SW480 (cell line): Measurements from ENCODE around the gene SNAI1.
A peak's percentile ranks its signal among the peaks of the same experiment; 100 is the strongest.
"Not testable (repeated sequence)": the region's sequence is repeated elsewhere in the genome, so short reads cannot be mapped to it uniquely, and the experiment has no call there.

Experiments used
- DNase-seq: peaks from one replicate; pipeline ENCODE4 v3.0.0-alpha.2; 2016; ENCODE audit warnings: low spot score

SNAI1 gene

DNA sequence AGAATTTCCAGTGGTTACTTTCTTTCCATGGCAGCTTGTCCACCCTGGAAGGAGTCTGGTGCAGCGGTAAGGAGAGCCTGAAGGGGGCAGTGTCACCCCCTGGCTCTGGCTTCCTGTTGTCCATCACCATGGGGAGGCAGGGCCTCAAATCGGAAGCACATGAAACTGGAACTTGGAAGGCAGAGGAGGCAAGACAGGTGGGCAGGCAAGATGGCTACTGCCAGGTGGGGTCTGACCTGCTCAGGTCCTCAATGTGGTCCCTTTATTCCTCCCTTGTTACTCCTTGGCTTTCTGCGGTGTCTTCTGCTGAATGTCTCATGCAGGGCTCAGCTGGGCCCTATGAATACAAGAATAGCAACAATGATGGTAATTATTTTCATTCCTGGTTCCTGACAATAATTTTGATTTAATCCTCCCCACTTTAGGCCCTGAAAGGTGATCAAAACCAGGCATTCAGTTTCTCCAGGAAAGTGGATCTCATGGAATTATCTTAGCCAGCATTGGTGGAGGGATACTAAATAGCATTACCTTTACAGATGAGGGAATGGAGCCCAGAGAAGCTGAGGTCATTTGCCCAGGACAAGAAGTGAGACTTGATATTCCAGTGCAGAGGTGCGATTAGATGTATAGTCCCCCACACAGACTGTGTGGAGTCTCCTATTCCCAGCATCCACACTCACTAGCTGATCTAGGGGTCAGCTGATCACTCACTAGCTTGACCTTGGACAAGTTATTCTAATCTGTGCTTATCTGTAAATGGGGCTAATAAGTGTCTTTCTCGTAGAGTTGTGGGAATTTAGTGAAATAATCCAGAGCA, 17.6 kb upstream of the SNAI1 start:
- DNase-seq = peak; percentile 59

DNA sequence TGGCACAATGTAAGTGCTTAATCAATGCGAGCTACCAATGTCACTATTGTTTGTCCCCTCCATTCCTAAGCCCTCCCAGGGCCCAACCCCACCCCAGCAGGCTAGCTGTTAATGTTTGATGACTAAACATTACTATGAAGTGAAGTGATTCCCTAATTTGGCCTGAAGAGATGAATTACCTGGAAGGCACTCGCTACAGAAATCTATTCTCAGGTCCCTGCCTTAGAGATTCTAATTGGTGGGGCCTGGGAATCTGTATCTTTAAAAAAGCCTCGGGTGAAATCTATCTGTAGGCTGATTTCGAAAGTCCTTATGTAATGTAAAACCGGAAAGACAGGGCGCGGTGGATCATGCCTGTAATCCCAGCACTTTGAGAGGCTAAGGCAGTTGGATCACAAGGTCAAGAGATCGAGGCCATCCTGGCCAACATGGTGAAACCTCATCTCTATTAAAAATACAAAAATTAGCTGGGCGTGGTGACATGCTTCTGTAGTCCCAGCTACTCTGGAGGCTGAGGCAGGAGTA, 16.9 kb upstream of the SNAI1 start:
- no peak for DNase-seq

GRCh38 chr20:49966861-49967260, 15.9 kb upstream of the SNAI1 start:
- no peak for DNase-seq

GRCh38 chr20:49969234-49969633, 13.5 kb upstream of the SNAI1 start:
- peak; percentile 59 for DNase-seq

DNA sequence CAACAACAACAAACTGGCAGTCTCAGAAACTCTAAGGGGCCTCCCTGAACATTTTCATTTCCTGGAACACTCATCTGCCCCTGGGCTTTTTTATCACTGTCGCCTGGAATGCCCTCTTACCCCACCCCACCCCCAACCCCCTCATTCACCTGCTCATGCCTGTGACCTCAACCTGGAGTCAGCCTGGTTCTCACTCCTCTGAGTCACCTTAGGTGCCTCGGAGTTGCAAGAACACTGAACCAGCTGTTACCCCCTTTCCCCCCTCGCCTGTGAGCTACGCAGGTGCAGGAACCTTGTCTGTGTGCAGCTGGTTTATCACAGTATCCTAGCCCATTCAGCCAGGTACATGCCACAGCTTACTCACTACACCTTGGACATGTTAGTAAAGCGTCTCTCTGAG, 12.8 kb upstream of the SNAI1 start:
- DNase-seq = peak; percentile 70

GRCh38 chr20:49970498-49970897, 12.3 kb upstream of the SNAI1 start:
- no peak for DNase-seq

DNA sequence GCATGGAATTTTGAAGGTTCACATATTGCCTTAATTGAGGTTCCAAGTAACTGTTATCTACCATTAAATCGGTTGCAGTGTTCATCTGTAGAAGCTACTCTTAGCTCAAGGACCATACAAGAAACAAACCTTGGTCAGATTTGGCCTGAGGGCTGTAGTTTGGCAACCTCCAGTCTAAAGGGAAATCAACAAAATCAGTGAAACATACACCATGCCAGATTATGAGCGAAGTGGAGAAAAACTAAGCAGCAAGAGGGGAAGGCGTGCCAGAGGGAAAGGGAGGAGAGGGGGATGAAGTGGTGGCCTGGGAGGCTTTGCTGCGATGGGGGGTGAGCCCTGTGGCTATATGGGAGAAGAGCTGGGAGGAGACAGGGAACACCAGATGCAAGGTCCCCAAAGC, 8.8 kb upstream of the SNAI1 start:
- no peak for DNase-seq

GRCh38 chr20:49976542-49976941, 6.2 kb upstream of the SNAI1 start:
- peak; percentile 59 for DNase-seq

GRCh38 chr20:49977740-49978139, 5.0 kb upstream of the SNAI1 start:
- not testable (repeated sequence) for DNase-seq

DNA sequence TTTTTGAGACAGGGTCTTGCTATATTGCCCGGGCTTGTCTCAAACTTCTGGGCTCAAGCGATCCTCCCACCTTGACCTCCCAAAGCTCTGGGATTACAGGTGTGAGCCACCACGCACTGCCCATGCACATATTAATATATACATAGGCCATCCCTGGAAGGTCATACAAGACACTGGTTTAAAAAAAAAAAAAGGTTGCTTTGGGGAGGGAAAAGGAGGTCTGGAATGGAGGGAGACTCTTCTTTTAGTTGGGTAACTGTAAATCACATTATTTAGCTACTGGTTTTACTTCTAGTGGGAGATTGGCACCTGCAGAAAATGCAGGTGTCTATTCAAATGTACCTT, 4.1 kb upstream of the SNAI1 start:
- DNase-seq = no peak

DNA sequence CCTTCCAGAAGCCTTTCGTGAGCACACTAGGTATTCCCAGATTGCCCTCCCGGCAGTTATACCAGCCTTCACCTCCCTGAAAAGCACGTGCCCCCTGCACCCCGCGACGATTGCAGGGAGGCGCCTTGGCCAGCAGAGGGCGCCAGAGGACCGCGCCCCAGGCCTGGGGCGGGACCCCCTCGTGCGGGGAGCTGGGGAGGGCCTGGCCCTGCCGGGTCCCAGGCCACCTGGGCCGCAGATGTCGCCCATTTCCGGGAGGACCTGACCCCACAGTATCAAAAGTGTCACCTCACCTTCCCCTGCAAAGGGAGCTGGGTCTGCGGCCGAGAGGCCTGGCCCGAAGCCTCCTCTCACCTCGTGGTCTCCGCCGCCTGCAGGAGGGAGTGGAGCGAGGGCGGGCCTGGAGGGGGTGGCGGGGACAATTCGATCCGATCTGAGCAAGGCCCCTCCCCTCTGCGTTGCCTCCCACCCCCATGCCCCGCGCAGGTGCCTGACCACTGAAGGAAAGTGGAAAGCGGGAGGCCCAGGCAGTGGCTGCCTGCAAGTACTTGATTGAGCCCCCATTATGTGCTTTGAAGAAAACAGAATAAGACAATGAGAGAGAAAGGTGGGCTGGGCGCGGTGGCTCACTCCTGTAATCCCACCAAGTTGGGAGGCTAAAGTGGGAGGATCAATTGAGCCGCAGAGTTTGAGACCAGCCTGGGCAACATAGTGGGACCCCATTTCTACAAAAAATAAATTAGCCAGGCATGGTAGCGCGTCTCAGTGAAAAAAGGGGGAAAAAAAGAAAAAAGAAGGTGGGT, 3.5 kb upstream of the SNAI1 start:
- DNase-seq = peak; percentile 59

GRCh38 chr20:49980140-49981008, 2.4 kb upstream of the SNAI1 start:
- no peak for DNase-seq

DNA sequence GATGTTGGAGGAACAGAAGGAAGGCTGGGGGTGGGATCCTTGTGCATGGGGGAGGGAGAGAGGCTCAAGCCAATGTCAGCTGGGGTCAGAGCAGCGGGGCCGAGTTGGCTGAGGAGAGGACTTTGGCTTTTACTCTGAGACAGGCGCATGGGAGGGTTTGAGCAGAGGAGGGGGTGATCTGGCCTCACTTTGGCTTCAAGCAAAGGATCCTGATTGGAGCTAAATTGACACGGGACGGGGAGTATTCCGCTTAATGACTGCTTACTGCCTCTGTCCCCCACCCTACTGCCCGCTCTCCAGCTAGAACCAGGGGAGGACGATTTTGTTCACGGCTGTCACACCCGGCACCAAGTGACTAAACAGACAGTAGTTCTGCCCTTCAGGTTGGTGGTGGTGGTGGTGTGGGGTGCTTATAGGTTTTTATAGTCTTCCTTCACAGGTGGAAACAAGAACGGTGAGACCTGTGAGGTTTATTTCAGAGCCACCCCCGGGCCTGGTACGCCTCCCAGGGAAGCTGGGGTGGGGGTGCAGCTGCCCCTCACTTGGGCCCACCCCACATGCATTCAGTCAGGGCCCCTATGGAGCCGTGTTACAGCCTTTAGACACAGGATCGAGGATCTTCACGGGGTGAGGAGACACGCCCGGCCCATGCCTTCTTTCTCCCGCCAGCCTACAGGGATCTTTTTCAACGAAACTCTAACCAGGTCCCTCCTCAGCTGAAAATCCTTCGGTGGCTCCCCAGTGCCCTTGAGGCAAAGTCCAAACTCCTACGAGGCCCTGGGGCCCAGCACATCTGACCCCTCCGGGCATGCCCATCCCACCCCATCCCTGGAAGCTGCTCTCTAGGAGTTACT, 1.3 kb upstream of the SNAI1 start:
- no peak for DNase-seq

DNA sequence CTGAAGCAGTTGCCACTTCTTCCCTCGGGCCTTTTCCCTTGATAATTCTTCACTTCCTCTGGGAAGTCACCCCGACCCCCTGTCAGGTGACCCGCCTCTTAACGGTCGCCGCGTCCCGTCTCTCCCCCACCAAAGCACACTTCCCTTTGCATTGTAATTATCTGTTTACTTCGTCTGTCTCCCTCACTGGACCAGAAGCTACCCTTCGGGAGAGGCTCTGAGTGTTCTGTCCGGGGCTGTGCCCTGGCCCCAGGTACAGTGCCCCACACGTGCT, 771 bp upstream of the SNAI1 start:
- no peak for DNase-seq

GRCh38 chr20:49983123-49983847, 505 bp downstream of the SNAI1 start:
- DNase-seq = no peak

DNA sequence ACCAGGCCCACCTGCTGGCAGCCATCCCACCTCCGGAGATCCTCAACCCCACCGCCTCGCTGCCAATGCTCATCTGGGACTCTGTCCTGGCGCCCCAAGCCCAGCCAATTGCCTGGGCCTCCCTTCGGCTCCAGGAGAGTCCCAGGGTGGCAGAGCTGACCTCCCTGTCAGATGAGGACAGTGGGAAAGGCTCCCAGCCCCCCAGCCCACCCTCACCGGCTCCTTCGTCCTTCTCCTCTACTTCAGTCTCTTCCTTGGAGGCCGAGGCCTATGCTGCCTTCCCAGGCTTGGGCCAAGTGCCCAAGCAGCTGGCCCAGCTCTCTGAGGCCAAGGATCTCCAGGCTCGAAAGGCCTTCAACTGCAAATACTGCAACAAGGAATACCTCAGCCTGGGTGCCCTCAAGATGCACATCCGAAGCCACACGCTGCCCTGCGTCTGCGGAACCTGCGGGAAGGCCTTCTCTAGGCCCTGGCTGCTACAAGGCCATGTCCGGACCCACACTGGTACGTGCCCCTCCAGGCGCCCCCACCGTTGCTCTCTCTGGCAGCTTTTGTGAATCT, 1.1 kb downstream of the SNAI1 start:
- DNase-seq = no peak

- no peak for DNase-seq
These were observed 1.8 kb downstream of the SNAI1 start for GRCh38 chr20:49984426-49985153.

- no peak for DNase-seq
These were observed 2.4 kb downstream of the SNAI1 start for GRCh38 chr20:49985157-49985556.

GRCh38 chr20:49985617-49986016, 2.8 kb downstream of the SNAI1 start:
- no peak for DNase-seq

- DNase-seq = no peak
These were observed 3.3 kb downstream of the SNAI1 start for GRCh38 chr20:49986049-49986448.
